ENCODE measurements around the gene PLXNB1.

PLXNB1 gene

GRCh38 chr3:48456456-48456855 is 26.6 kb upstream of the PLXNB1 start:
- no peak overlapping the region for H3K27ac Mint-ChIP-seq
- no peaks in the 10 kb centered on the region for H3K4me1 Mint-ChIP-seq (ENCODE audit: low read depth)
- H3K36me3 Mint-ChIP-seq (ENCODE audit: low read depth), result peaks cover 90% of the 10 kb centered on the region
- intact Hi-C loops (cut with micrococcal nuclease), result no loop called here
- H3K27me3 Mint-ChIP-seq, result no peaks in the 10 kb centered on the region
- no peak overlapping the region for H3K4me3 Mint-ChIP-seq
- H3K9me3 Mint-ChIP-seq, result no peaks in the 10 kb centered on the region

- intact Hi-C loops (cut with micrococcal nuclease), result no loop called here
- Mint-ChIP-seq H3K27ac (no peak overlapping the region), H3K4me1 (ENCODE audit: low read depth) (peaks cover 21% of the 10 kb centered on the region), H3K36me3 (ENCODE audit: low read depth) (peaks cover 69% of the 10 kb centered on the region), H3K4me3 (no peak overlapping the region), H3K27me3 (no peaks in the 10 kb centered on the region), H3K9me3 (no peaks in the 10 kb centered on the region)
Measured at GRCh38 chr3:48451270-48451669, 21.4 kb upstream of the PLXNB1 start.

GRCh38 chr3:48446425-48447193 is 16.7 kb upstream of the PLXNB1 start, which contains the start of gene ATRIP:
TSS of gene ATRIP (plus strand) at chr3:48446737. CDS start at chr3:48446846, 109 bp downstream.
- Mint-ChIP-seq H3K9me3 (no peaks in the 10 kb centered on the region), H3K36me3 (ENCODE audit: low read depth) (peaks cover 57% of the 10 kb centered on the region), H3K4me3 (peak within 1 kb of the TSS; percentile 79), H3K27ac (peak within 1 kb of the TSS; percentile 93), H3K4me1 (ENCODE audit: low read depth) (peaks cover 28% of the 10 kb centered on the region), H3K27me3 (no peaks in the 10 kb centered on the region)
- intact Hi-C loops (cut with micrococcal nuclease), result no loop called here

- peak overlapping the region; percentile 93 for H3K27ac Mint-ChIP-seq
- no peaks in the 10 kb centered on the region for H3K9me3 Mint-ChIP-seq
- H3K27me3 Mint-ChIP-seq, result no peaks in the 10 kb centered on the region
- peak overlapping the region; percentile 79 for H3K4me3 Mint-ChIP-seq
- intact Hi-C loops (cut with micrococcal nuclease), result no loop called here
- peaks cover 54% of the 10 kb centered on the region for H3K36me3 Mint-ChIP-seq (ENCODE audit: low read depth)
- peaks cover 28% of the 10 kb centered on the region for H3K4me1 Mint-ChIP-seq (ENCODE audit: low read depth)
Measured at GRCh38 chr3:48446043-48446424, 16.1 kb upstream of the PLXNB1 start.

- Mint-ChIP-seq H3K4me1 (ENCODE audit: low read depth) (peaks cover 33% of the 10 kb centered on the region), H3K27me3 (no peaks in the 10 kb centered on the region), H3K4me3 (no peak overlapping the region), H3K27ac (no peak overlapping the region), H3K36me3 (ENCODE audit: low read depth) (peaks cover 54% of the 10 kb centered on the region), H3K9me3 (no peaks in the 10 kb centered on the region)
- intact Hi-C loops (cut with micrococcal nuclease), result no loop called here
Measured at GRCh38 chr3:48445277-48445882, 15.5 kb upstream of the PLXNB1 start.

GRCh38 chr3:48441940-48442339 is 12.1 kb upstream of the PLXNB1 start:
- H3K4me1 Mint-ChIP-seq (ENCODE audit: low read depth), result peaks cover 19% of the 10 kb centered on the region
- intact Hi-C loops (cut with micrococcal nuclease), result no loop called here
- H3K27me3 Mint-ChIP-seq, result no peaks in the 10 kb centered on the region
- peaks cover 59% of the 10 kb centered on the region for H3K36me3 Mint-ChIP-seq (ENCODE audit: low read depth)
- H3K9me3 Mint-ChIP-seq, result no peaks in the 10 kb centered on the region
- no peak overlapping the region for H3K27ac Mint-ChIP-seq
- H3K4me3 Mint-ChIP-seq, result no peak overlapping the region

GRCh38 chr3:48440590-48440958 is 10.7 kb upstream of the PLXNB1 start:
- Mint-ChIP-seq H3K4me1 (ENCODE audit: low read depth) (peaks cover 10% of the 10 kb centered on the region), H3K9me3 (no peaks in the 10 kb centered on the region), H3K4me3 (peak overlapping the region; percentile 87), H3K27ac (peak overlapping the region; percentile 86), H3K36me3 (ENCODE audit: low read depth) (peaks cover 51% of the 10 kb centered on the region), H3K27me3 (no peaks in the 10 kb centered on the region)
- intact Hi-C loops (cut with micrococcal nuclease), result no loop called here

GRCh38 chr3:48439820-48440589 is 10.1 kb upstream of the PLXNB1 start, which contains the start of the genes CCDC51 and TMA7:
TSS of gene CCDC51 (minus strand) at chr3:48440119. CDS start at chr3:48435128, 4,991 bp downstream.
TSS of gene TMA7 (plus strand) at chr3:48440257. CDS start at chr3:48440297, 40 bp downstream.
- Mint-ChIP-seq H3K36me3 (ENCODE audit: low read depth) (peaks cover 51% of the 10 kb centered on the region), H3K4me1 (ENCODE audit: low read depth) (peaks cover 10% of the 10 kb centered on the region), H3K27me3 (no peaks in the 10 kb centered on the region), H3K9me3 (no peaks in the 10 kb centered on the region), H3K27ac (peak within 1 kb of the TSS; percentile 86), H3K4me3 (peak within 1 kb of the TSS; percentile 87)
- intact Hi-C loops (cut with micrococcal nuclease), result no loop called here

- H3K4me3 Mint-ChIP-seq, result no peak overlapping the region
- intact Hi-C loops (cut with micrococcal nuclease), result loop anchor here (2.0 kb wide), 2 partner anchors 205 to 243 kb away; no protein-coding TSS in a partner anchor
- peaks cover 10% of the 10 kb centered on the region for H3K4me1 Mint-ChIP-seq (ENCODE audit: low read depth)
- H3K36me3 Mint-ChIP-seq (ENCODE audit: low read depth), result peaks cover 48% of the 10 kb centered on the region
- H3K9me3 Mint-ChIP-seq, result no peaks in the 10 kb centered on the region
- H3K27me3 Mint-ChIP-seq, result no peaks in the 10 kb centered on the region
- H3K27ac Mint-ChIP-seq, result peak overlapping the region; percentile 55
Measured at GRCh38 chr3:48437812-48438211, 7.9 kb upstream of the PLXNB1 start.

GRCh38 chr3:48436855-48437254 is 7.0 kb upstream of the PLXNB1 start:
- intact Hi-C loops (cut with micrococcal nuclease), result loop anchor here (1.0 to 2.0 kb wide), 4 partner anchors 36 to 242 kb away; no protein-coding TSS in a partner anchor
- Mint-ChIP-seq H3K9me3 (no peaks in the 10 kb centered on the region), H3K4me3 (no peak overlapping the region), H3K27ac (no peak overlapping the region), H3K27me3 (no peaks in the 10 kb centered on the region), H3K4me1 (ENCODE audit: low read depth) (peaks cover 12% of the 10 kb centered on the region), H3K36me3 (ENCODE audit: low read depth) (peaks cover 48% of the 10 kb centered on the region)

- Mint-ChIP-seq H3K4me1 (ENCODE audit: low read depth) (peaks cover 16% of the 10 kb centered on the region), H3K27me3 (no peaks in the 10 kb centered on the region), H3K4me3 (no peak overlapping the region), H3K9me3 (no peaks in the 10 kb centered on the region), H3K27ac (no peak overlapping the region), H3K36me3 (ENCODE audit: low read depth) (peaks cover 48% of the 10 kb centered on the region)
- intact Hi-C loops (cut with micrococcal nuclease), result loop anchor here (1.0 to 2.0 kb wide), 4 partner anchors 35 to 242 kb away; no protein-coding TSS in a partner anchor
Measured at GRCh38 chr3:48436477-48436787, 6.5 kb upstream of the PLXNB1 start.

GRCh38 chr3:48435774-48436476 is 6.0 kb upstream of the PLXNB1 start:
- H3K27ac Mint-ChIP-seq, result no peak overlapping the region
- no peak overlapping the region for H3K4me3 Mint-ChIP-seq
- H3K27me3 Mint-ChIP-seq, result peaks cover 1% of the 10 kb centered on the region
- H3K36me3 Mint-ChIP-seq (ENCODE audit: low read depth), result peaks cover 47% of the 10 kb centered on the region
- intact Hi-C loops (cut with micrococcal nuclease), result loop anchor here (1.0 to 2.0 kb wide), 4 partner anchors 35 to 241 kb away; no protein-coding TSS in a partner anchor
- H3K9me3 Mint-ChIP-seq, result no peaks in the 10 kb centered on the region
- peaks cover 16% of the 10 kb centered on the region for H3K4me1 Mint-ChIP-seq (ENCODE audit: low read depth)

GRCh38 chr3:48435223-48435595 is 5.3 kb upstream of the PLXNB1 start:
- Mint-ChIP-seq H3K4me1 (ENCODE audit: low read depth) (peaks cover 12% of the 10 kb centered on the region), H3K27ac (no peak overlapping the region), H3K9me3 (no peaks in the 10 kb centered on the region), H3K27me3 (peaks cover 8% of the 10 kb centered on the region), H3K36me3 (ENCODE audit: low read depth) (peaks cover 40% of the 10 kb centered on the region), H3K4me3 (no peak overlapping the region)
- intact Hi-C loops (cut with micrococcal nuclease), result no loop called here
